PFSK-1 (cell line): Measurements from ENCODE around the gene FANCC.

Experiments used
- FOXP2 ChIP-seq: optimal IDR thresholded peaks from 2 replicates; pipeline ENCODE3; 2011; ENCODE audit warnings: borderline replicate concordance, control low read depth, inconsistent platforms; ENCODE audit not compliant: insufficient read depth; ENCODE audit errors: extremely low read length, extremely low read depth
- POLR2AphosphoS5 ChIP-seq: IDR thresholded peaks from 2 replicates; pipeline ENCODE4 v1.6.1; 2012; ENCODE audit warnings: low read depth, mild to moderate bottlenecking, control low read depth, low read length, moderate library complexity
- REST ChIP-seq, 2 experiments: IDR thresholded peaks; 2 replicates each; pipeline versions ENCODE4 v1.6.1 to v1.8.0; 2011 to 2012; ENCODE audit warnings: low read depth in 2 of 2, low read length in 2 of 2, control low read depth in 1 of 2, inconsistent platforms in 1 of 2, mild to moderate bottlenecking in 1 of 2, moderate library complexity in 1 of 2; ENCODE audit not compliant: insufficient read depth in 1 of 2
- SIN3A ChIP-seq: IDR thresholded peaks from 2 replicates; pipeline ENCODE4 v1.6.1; 2012; ENCODE audit warnings: mild to moderate bottlenecking, low read length, moderate library complexity, borderline replicate concordance; ENCODE audit not compliant: insufficient read depth
- TAF1 ChIP-seq: IDR thresholded peaks from 2 replicates; pipeline ENCODE4 v1.6.1; 2012; ENCODE audit warnings: low read length, control low read depth, borderline replicate concordance; ENCODE audit not compliant: insufficient read depth

FANCC gene

GRCh38 chr9:95126739-95127138, 190.8 kb downstream of the FANCC start:
- TF ChIP-seq POLR2AphosphoS5 (no peak), FOXP2 (no peak), SIN3A (no peak), TAF1 (no peak), REST (IDR thresholded peaks at IDR 0.05; ENCODE audit: insufficient read depth in 1 of 2, low read depth in 2 of 2, low read length in 2 of 2) (no peak)

DNA sequence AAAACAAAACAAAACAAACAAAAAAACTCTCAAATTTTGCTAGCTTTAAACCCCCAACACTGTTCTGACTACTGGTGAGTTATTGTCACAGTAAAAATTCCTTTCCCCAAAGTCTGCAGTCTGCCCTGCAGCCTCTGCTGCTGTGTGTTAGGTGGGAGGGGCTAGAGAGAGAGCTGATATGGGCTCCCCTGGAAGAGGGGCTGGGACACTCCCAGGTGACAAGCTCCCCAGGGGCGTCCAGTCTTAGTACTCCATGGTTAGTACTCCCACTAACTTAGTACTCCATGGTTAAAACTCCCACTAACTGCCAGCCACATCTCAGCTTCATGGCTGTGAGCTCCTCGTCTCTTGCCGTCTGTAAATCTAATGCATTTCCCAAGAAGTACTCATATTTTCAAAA, 191.9 kb downstream of the FANCC start:
- TF ChIP-seq POLR2AphosphoS5: no peak
- no peak for TF ChIP-seq REST (IDR thresholded peaks at IDR 0.05; ENCODE audit: insufficient read depth in 1 of 2, low read depth in 2 of 2, low read length in 2 of 2)
- no peak for TF ChIP-seq TAF1
- no peak for TF ChIP-seq FOXP2
- TF ChIP-seq SIN3A: no peak

GRCh38 chr9:95124582-95125367, 192.7 kb downstream of the FANCC start:
- TF ChIP-seq SIN3A (no peak), FOXP2 (no peak), REST (IDR thresholded peaks at IDR 0.05; ENCODE audit: insufficient read depth in 1 of 2, low read depth in 2 of 2, low read length in 2 of 2) (no peak), TAF1 (no peak), POLR2AphosphoS5 (no peak)

- TF ChIP-seq REST (IDR thresholded peaks at IDR 0.05; ENCODE audit: insufficient read depth in 1 of 2, low read depth in 2 of 2, low read length in 2 of 2): no peak
- TF ChIP-seq POLR2AphosphoS5: no peak
- no peak for TF ChIP-seq SIN3A
- TF ChIP-seq TAF1: no peak
- no peak for TF ChIP-seq FOXP2
Observed at GRCh38 chr9:95120781-95121370, 196.6 kb downstream of the FANCC start.

GRCh38 chr9:95118596-95118995, 198.9 kb downstream of the FANCC start:
- TF ChIP-seq POLR2AphosphoS5 (no peak), FOXP2 (no peak), SIN3A (no peak), REST (IDR thresholded peaks at IDR 0.05; ENCODE audit: insufficient read depth in 1 of 2, low read depth in 2 of 2, low read length in 2 of 2) (no peak), TAF1 (no peak)
